Skeletal muscle tissue (tissue), 4 donors: ENCODE measurements around the gene ARSA. TPM values are rescaled to one million over a fixed set of nuclear protein-coding genes. Genes with fewer than 3 reads are reported as not detected.
"Not testable (repeated sequence)": the region's sequence is repeated elsewhere in the genome, so short reads cannot be mapped to it uniquely, and the experiment has no call there.

Experiments used
- H3K27ac ChIP-seq: one replicate; pipeline ENCODE4 v1.7.0; 2013; ENCODE audit warnings: mild to moderate bottlenecking, low read depth, low read length, inconsistent platforms
- H3K27me3 ChIP-seq, 3 donors: one replicate each; pipeline ENCODE4 v1.7.0; 2013; ENCODE audit warnings: low read length in 3 of 3; ENCODE audit not compliant: control insufficient read depth in 3 of 3, insufficient read depth in 3 of 3
- H3K36me3 ChIP-seq, 3 donors: one replicate each; pipeline ENCODE4 v1.7.0; 2013; ENCODE audit warnings: low read length in 3 of 3; ENCODE audit not compliant: control insufficient read depth in 3 of 3, insufficient read depth in 3 of 3
- H3K4me1 ChIP-seq, 3 donors: one replicate each; pipeline ENCODE4 v1.7.0; 2013; ENCODE audit warnings: low read length in 3 of 3, mild to moderate bottlenecking in 3 of 3; ENCODE audit not compliant: control insufficient read depth in 3 of 3, insufficient read depth in 3 of 3
- H3K4me3 ChIP-seq, 3 donors: one replicate each; pipeline ENCODE4 v1.7.0; 2013; ENCODE audit warnings: low read length in 3 of 3
- H3K9ac ChIP-seq, 3 donors: one replicate each; pipeline ENCODE4 v1.7.0; 2013; ENCODE audit warnings: low read length in 3 of 3, mild to moderate bottlenecking in 3 of 3, moderate library complexity in 2 of 3, low read depth in 1 of 3
- H3K9me3 ChIP-seq, 3 donors: one replicate each; pipeline ENCODE4 v1.7.0; 2013; ENCODE audit warnings: low read length in 3 of 3; ENCODE audit not compliant: control insufficient read depth in 3 of 3
- total RNA-seq: library from RNA; depleted of rRNA; stranded (reverse); fragments of >200 nt; gene quantifications from one replicate; pipeline ENCODE4 v1.2.3, GENCODE V29; 2014
- donor health status: Osteomylitis.

Gene ARSA
- total RNA-seq, 1 donor from 2014 or later, result 5.2 TPM

- peak overlapping the region in 1 of 3 donors; percentile 60 for H3K4me3 ChIP-seq
- H3K36me3 ChIP-seq, result no peaks in the 10 kb centered on the region
- H3K27me3 ChIP-seq, result peaks cover 15 to 21% (median 16%) of the 10 kb centered on the region in 3 donors
- no peaks in the 10 kb centered on the region for H3K9me3 ChIP-seq
- H3K4me1 ChIP-seq, result peaks cover 3 to 20% (median 6%) of the 10 kb centered on the region in 3 donors
- peak overlapping the region; percentile 71 for H3K27ac ChIP-seq
- no peak overlapping the region for H3K9ac ChIP-seq
These were observed 28.4 kb upstream of the ARSA start for GRCh38 chr22:50656122-50657070.

GRCh38 chr22:50654664-50655063 is 26.7 kb upstream of the ARSA start:
- Histone ChIP-seq H3K4me1 (peaks cover 3 to 20% (median 6%) of the 10 kb centered on the region in 3 donors), H3K27me3 (peaks cover 15 to 21% (median 16%) of the 10 kb centered on the region in 3 donors)
- H3K27ac ChIP-seq, H3K4me3 ChIP-seq, H3K36me3 ChIP-seq, H3K9me3 ChIP-seq, H3K9ac ChIP-seq: not testable (repeated sequence)

- Histone ChIP-seq H3K27me3 (peaks cover 15 to 21% (median 16%) of the 10 kb centered on the region in 3 donors), H3K9me3 (no peaks in the 10 kb centered on the region), H3K36me3 (no peaks in the 10 kb centered on the region), H3K27ac (no peak overlapping the region), H3K4me1 (peaks cover 3 to 20% (median 6%) of the 10 kb centered on the region in 3 donors), H3K4me3 (no peak overlapping the region), H3K9ac (no peak overlapping the region)
These were observed 25.3 kb upstream of the ARSA start for GRCh38 chr22:50653256-50653655.

GRCh38 chr22:50643821-50644101 is 15.8 kb upstream of the ARSA start:
- H3K27ac ChIP-seq, H3K9ac ChIP-seq, H3K36me3 ChIP-seq, H3K9me3 ChIP-seq, H3K4me3 ChIP-seq: not testable (repeated sequence)
- peaks cover 8 to 16% (median 14%) of the 10 kb centered on the region in 3 donors for H3K4me1 ChIP-seq
- H3K27me3 ChIP-seq, result peaks cover 22 to 37% (median 32%) of the 10 kb centered on the region in 3 donors

- not testable (repeated sequence) for H3K36me3 ChIP-seq, H3K9me3 ChIP-seq, H3K9ac ChIP-seq, H3K27ac ChIP-seq, H3K4me3 ChIP-seq
- peaks cover 22 to 37% (median 32%) of the 10 kb centered on the region in 3 donors for H3K27me3 ChIP-seq
- H3K4me1 ChIP-seq, result peaks cover 8 to 16% (median 14%) of the 10 kb centered on the region in 3 donors
These were observed 15.3 kb upstream of the ARSA start for GRCh38 chr22:50643021-50643820.

- Histone ChIP-seq H3K27ac (peak overlapping the region; percentile 36), H3K9me3 (no peaks in the 10 kb centered on the region), H3K4me3 (no peak overlapping the region), H3K27me3 (peaks cover 22 to 37% (median 32%) of the 10 kb centered on the region in 3 donors), H3K9ac (no peak overlapping the region), H3K36me3 (no peaks in the 10 kb centered on the region), H3K4me1 (peaks cover 8 to 16% (median 14%) of the 10 kb centered on the region in 3 donors)
These were observed 14.0 kb upstream of the ARSA start for GRCh38 chr22:50641696-50642607.

GRCh38 chr22:50640857-50641647 is 13.1 kb upstream of the ARSA start:
- H3K9ac ChIP-seq, result no peak overlapping the region
- peak overlapping the region; percentile 36 for H3K27ac ChIP-seq
- peaks cover 22 to 33% (median 32%) of the 10 kb centered on the region in 3 donors for H3K27me3 ChIP-seq
- H3K9me3 ChIP-seq, result no peaks in the 10 kb centered on the region
- H3K4me1 ChIP-seq, result peaks cover 8 to 16% (median 14%) of the 10 kb centered on the region in 3 donors
- no peaks in the 10 kb centered on the region for H3K36me3 ChIP-seq
- no peak overlapping the region for H3K4me3 ChIP-seq

GRCh38 chr22:50640296-50640695 is 12.3 kb upstream of the ARSA start:
- H3K9me3 ChIP-seq, H3K27ac ChIP-seq, H3K4me3 ChIP-seq, H3K9ac ChIP-seq, H3K36me3 ChIP-seq: not testable (repeated sequence)
- H3K4me1 ChIP-seq, result peaks cover 8 to 16% (median 14%) of the 10 kb centered on the region in 3 donors
- peaks cover 22 to 29% (median 26%) of the 10 kb centered on the region in 3 donors for H3K27me3 ChIP-seq

GRCh38 chr22:50635591-50635990 is 7.6 kb upstream of the ARSA start:
- H3K27me3 ChIP-seq, result peaks cover 0 to 3% (median 0%) of the 10 kb centered on the region in 3 donors
- no peak overlapping the region for H3K4me3 ChIP-seq
- H3K27ac ChIP-seq, result no peak overlapping the region
- no peaks in the 10 kb centered on the region for H3K4me1 ChIP-seq
- no peaks in the 10 kb centered on the region for H3K36me3 ChIP-seq
- no peak overlapping the region for H3K9ac ChIP-seq
- no peaks in the 10 kb centered on the region for H3K9me3 ChIP-seq
